ENCODE results near the gene CHD2. TPM values are rescaled to one million over a fixed set of nuclear protein-coding genes. Genes with fewer than 3 reads are reported as not detected.

CHD2 gene
- total RNA-seq, 1 experiment from 2014 or later = 101 TPM

GRCh38 chr15:93076217-93076616 lies 176.1 kb downstream of the CHD2 start:
- Mint-ChIP-seq H3K27me3 (ENCODE audit: low read depth) (peaks cover 16% of the 10 kb centered on the region), H3K27ac (no peak overlapping the region), H3K36me3 (no peaks in the 10 kb centered on the region), H3K9me3 (no peaks in the 10 kb centered on the region), H3K4me3 (no peak overlapping the region), H3K4me1 (peaks cover 49% of the 10 kb centered on the region)
- TF ChIP-seq NFE2L1 (CRISPR knock-in tag; IDR thresholded peaks at IDR 0.05) (no peak), EMX1 (CRISPR knock-in tag; IDR thresholded peaks at IDR 0.05) (no peak), HMGA2 (CRISPR knock-in tag; IDR thresholded peaks at IDR 0.05) (no peak), NR2C2 (CRISPR knock-in tag; IDR thresholded peaks at IDR 0.05) (no peak), ZSCAN18 (CRISPR knock-in tag; IDR thresholded peaks at IDR 0.05) (no peak), GTF2I (CRISPR knock-in tag; conservative IDR thresholded peaks at IDR 0.05) (no peak), TCF7 (CRISPR knock-in tag; IDR thresholded peaks at IDR 0.05; ENCODE audit: low read depth) (no peak), ZNF317 (CRISPR knock-in tag; IDR thresholded peaks at IDR 0.05; ENCODE audit: borderline replicate concordance, low read depth) (no peak), OVOL2 (CRISPR knock-in tag; IDR thresholded peaks at IDR 0.05; ENCODE audit: borderline replicate concordance) (no peak), ZNF219 (CRISPR knock-in tag; IDR thresholded peaks at IDR 0.05; ENCODE audit: borderline replicate concordance) (no peak), MXD4 (CRISPR knock-in tag; IDR thresholded peaks at IDR 0.05; ENCODE audit: borderline replicate concordance) (no peak), E2F4 (CRISPR knock-in tag; IDR thresholded peaks at IDR 0.05; ENCODE audit: borderline replicate concordance, low read depth) (no peak)
- CTCF ChIA-PET = interaction anchor here (2.7 to 4.2 kb wide), 2 partner anchors 12 to 40 kb away, joined by 9 to 48 read pairs; partner anchors contain the start of gene RGMA
- POLR2A ChIA-PET = interaction anchor here (0.5 to 0.6 kb wide), 2 partner anchors 549 to 1012 kb away, joined by 3 read pairs; no protein-coding TSS in a partner anchor
- DNase-seq (ENCODE audit: low spot score) = no peak
- ATAC-seq = no peak

- no peak for TF ChIP-seq STAT6 (CRISPR knock-in tag; conservative IDR thresholded peaks at IDR 0.05; ENCODE audit: low read depth)
- no peak for TF ChIP-seq NR1H2 (CRISPR knock-in tag; IDR thresholded peaks at IDR 0.05)
- TF ChIP-seq, protein P1, sequence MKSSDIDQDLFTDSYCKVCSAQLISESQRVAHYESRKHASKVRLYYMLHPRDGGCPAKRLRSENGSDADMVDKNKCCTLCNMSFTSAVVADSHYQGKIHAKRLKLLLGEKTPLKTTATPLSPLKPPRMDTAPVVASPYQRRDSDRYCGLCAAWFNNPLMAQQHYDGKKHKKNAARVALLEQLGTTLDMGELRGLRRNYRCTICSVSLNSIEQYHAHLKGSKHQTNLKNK (CRISPR knock-in tag; IDR thresholded peaks at IDR 0.05) = no peak
- no peak for TF ChIP-seq GABPB1 (CRISPR knock-in tag; IDR thresholded peaks at IDR 0.05)
- TF ChIP-seq SMAD3 (CRISPR knock-in tag; IDR thresholded peaks at IDR 0.05; ENCODE audit: borderline replicate concordance) = no peak
- H3K4me1 Mint-ChIP-seq = peaks cover 43% of the 10 kb centered on the region
- DNase-seq (ENCODE audit: low spot score) = no peak
- POLR2A ChIA-PET = interaction anchor here (0.6 kb wide), 1 partner anchor 548 kb away, joined by 3 read pairs; no protein-coding TSS in a partner anchor
- no peaks in the 10 kb centered on the region for H3K9me3 Mint-ChIP-seq
- H3K27me3 Mint-ChIP-seq (ENCODE audit: low read depth) = peaks cover 16% of the 10 kb centered on the region
- CTCF ChIA-PET = interaction anchor here (0.8 to 4.2 kb wide), 4 partner anchors 11 to 279 kb away, joined by 4 to 48 read pairs (median 8); partner anchors contain the start of gene RGMA
- no peak for ATAC-seq
- H3K36me3 Mint-ChIP-seq = no peaks in the 10 kb centered on the region
- H3K4me3 Mint-ChIP-seq = no peak overlapping the region
- no peak overlapping the region for H3K27ac Mint-ChIP-seq
Measured at GRCh38 chr15:93076875-93077274, 176.8 kb downstream of the CHD2 start.

Small RNAs within 50 kb of the gene (microRNA-seq; reads per million reads assigned to microRNA genes)
- not detected for gene MIR3175 (ENCODE audit: borderline number of aligned reads)

Other genes with a start within 250 kb of the CHD2 start
- gene FAM174B, start 244.5 kb upstream of the CHD2 start, total RNA-seq (2021) = 19.0 to 22.1 TPM (median 21.8 TPM) in 3 replicates
- gene RGMA, start 188.9 kb downstream of the CHD2 start, total RNA-seq (2021) = 36.9 to 47.2 TPM (median 37.7 TPM) in 3 replicates

Measured in WTC11 (cell line).